ENCODE data around the gene ABCC1.

ABCC1 gene

GRCh38 chr16:16028311-16028999 lies 79.0 kb downstream of the ABCC1 start:
- ChIA-PET POLR2A (no interaction called here), CTCF (interaction anchor here (1.2 to 1.5 kb wide), 3 partner anchors 8 to 154 kb away, joined by 3 to 6 read pairs (median 5); no protein-coding TSS in a partner anchor)
- no peak overlapping the region for H3K4me3 ChIP-seq (ENCODE audit: low read depth, low read length)
- DNase-seq (ENCODE audit: low read depth, low spot score) = no peak
- TF ChIP-seq CTCF (IDR thresholded peaks at IDR 0.05; ENCODE audit: insufficient read depth, low read length, missing control alignments) = no peak

- CTCF ChIA-PET = interaction anchor here (1.8 kb wide), 1 partner anchor 155 kb away, joined by 6 read pairs; no protein-coding TSS in a partner anchor
- POLR2A ChIA-PET = no interaction called here
- no peak overlapping the region for H3K4me3 ChIP-seq (ENCODE audit: low read depth, low read length)
- no peak for DNase-seq (ENCODE audit: low read depth, low spot score)
- no peak for TF ChIP-seq CTCF (IDR thresholded peaks at IDR 0.05; ENCODE audit: insufficient read depth, low read length, missing control alignments)
These were observed 80.1 kb downstream of the ABCC1 start for GRCh38 chr16:16029431-16030011.

- ChIA-PET CTCF (interaction anchor here (1.6 to 1.8 kb wide), 2 partner anchors 11 to 156 kb away, joined by 4 to 6 read pairs; no protein-coding TSS in a partner anchor), POLR2A (interaction anchor here (0.6 kb wide), 1 partner anchor 205 kb away, joined by 3 read pairs; no protein-coding TSS in a partner anchor)
- no peak overlapping the region for H3K4me3 ChIP-seq (ENCODE audit: low read depth, low read length)
- DNase-seq (ENCODE audit: low read depth, low spot score) = no peak
- no peak for TF ChIP-seq CTCF (IDR thresholded peaks at IDR 0.05; ENCODE audit: insufficient read depth, low read length, missing control alignments)
These were observed 81.0 kb downstream of the ABCC1 start for GRCh38 chr16:16030449-16030848.

- no peak overlapping the region for H3K4me3 ChIP-seq (ENCODE audit: low read depth, low read length)
- ChIA-PET CTCF (interaction anchor here (1.6 to 4.1 kb wide), 2 partner anchors 11 to 157 kb away, joined by 4 to 18 read pairs; no protein-coding TSS in a partner anchor), POLR2A (no interaction called here)
- no peak for TF ChIP-seq CTCF (IDR thresholded peaks at IDR 0.05; ENCODE audit: insufficient read depth, low read length, missing control alignments)
- no peak for DNase-seq (ENCODE audit: low read depth, low spot score)
These were observed 82.0 kb downstream of the ABCC1 start for GRCh38 chr16:16031401-16031800.

- POLR2A ChIA-PET = interaction anchor here (1.0 kb wide), 1 partner anchor 10 kb away, joined by 3 read pairs; no protein-coding TSS in a partner anchor
- H3K4me3 ChIP-seq (ENCODE audit: low read depth, low read length) = no peak overlapping the region
- CTCF ChIA-PET = interaction anchor here (0.6 to 4.1 kb wide), 2 partner anchors 64 to 158 kb away, joined by 4 to 18 read pairs; no protein-coding TSS in a partner anchor
- no peak for DNase-seq (ENCODE audit: low read depth, low spot score)
- TF ChIP-seq CTCF (IDR thresholded peaks at IDR 0.05; ENCODE audit: insufficient read depth, low read length, missing control alignments) = no peak
These were observed 83.0 kb downstream of the ABCC1 start for GRCh38 chr16:16032271-16032979.
